Thoracic aorta (tissue), 2 donors: ENCODE data around the gene AOPEP. TPM values are rescaled to one million over a fixed set of nuclear protein-coding genes. Genes with fewer than 3 reads are reported as not detected.

ENCODE experiments used
- ATAC-seq: fragments of 150-250 bp; one replicate; pipeline ENCODE4 v1.8.0; 2017; ENCODE audit warnings: low read depth; ENCODE audit not compliant: insufficient number of reproducible peaks, low FRiP score
- DNase-seq: peaks from one replicate; pipeline ENCODE4 v3.0.0-alpha.2; 2020; ENCODE audit warnings: low spot score
- H3K27ac ChIP-seq, 2 donors: fragments of 200-600 bp; sonication (generic); 1 replicate in 1 of 2; 2 replicates in 1 of 2; pipeline ENCODE4 v1.5.1; 2016; ENCODE audit warnings: mild to moderate bottlenecking in 2 of 2, moderate library complexity in 2 of 2
- H3K27me3 ChIP-seq: fragments of 200-600 bp; sonication (generic); replicated peaks from 2 replicates; pipeline ENCODE4 v1.6.0; 2016; ENCODE audit warnings: mild to moderate bottlenecking; ENCODE audit not compliant: insufficient read depth
- H3K36me3 ChIP-seq: fragments of 200-600 bp; sonication (generic); one replicate; pipeline ENCODE4 v1.5.1; 2016
- H3K4me1 ChIP-seq, 2 donors: fragments of 200-600 bp; sonication (generic); 1 replicate in 1 of 2; 2 replicates in 1 of 2; pipeline versions ENCODE4 v1.5.1 to v1.6.0; 2016; ENCODE audit warnings: low read depth in 2 of 2, mild to moderate bottlenecking in 1 of 2; ENCODE audit not compliant: control insufficient read depth in 1 of 2
- H3K4me3 ChIP-seq: fragments of 200-600 bp; sonication (generic); 2 replicates; pipeline ENCODE4 v1.5.1; 2016; ENCODE audit warnings: mild to moderate bottlenecking
- H3K9me3 ChIP-seq: fragments of 200-600 bp; sonication (generic); 2 replicates; pipeline ENCODE4 v1.5.1; 2016
- total RNA-seq, 2 donors: library from RNA; depleted of rRNA; stranded (reverse); fragments of >200 nt; gene quantifications; one replicate each; pipeline versions ENCODE4 v1.1.0 to v1.2.3, GENCODE V29; 2016
- TF ChIP-seq, protein P1 (sequence below): fragments of 200-600 bp; sonication (generic); IDR thresholded peaks from one replicate; pipeline ENCODE4 v1.5.1; 2019; ENCODE audit warnings: antibody characterized with exemption

AOPEP gene
- total RNA-seq, 2 donors from 2014 or later, result 494 to 668 TPM

DNA sequence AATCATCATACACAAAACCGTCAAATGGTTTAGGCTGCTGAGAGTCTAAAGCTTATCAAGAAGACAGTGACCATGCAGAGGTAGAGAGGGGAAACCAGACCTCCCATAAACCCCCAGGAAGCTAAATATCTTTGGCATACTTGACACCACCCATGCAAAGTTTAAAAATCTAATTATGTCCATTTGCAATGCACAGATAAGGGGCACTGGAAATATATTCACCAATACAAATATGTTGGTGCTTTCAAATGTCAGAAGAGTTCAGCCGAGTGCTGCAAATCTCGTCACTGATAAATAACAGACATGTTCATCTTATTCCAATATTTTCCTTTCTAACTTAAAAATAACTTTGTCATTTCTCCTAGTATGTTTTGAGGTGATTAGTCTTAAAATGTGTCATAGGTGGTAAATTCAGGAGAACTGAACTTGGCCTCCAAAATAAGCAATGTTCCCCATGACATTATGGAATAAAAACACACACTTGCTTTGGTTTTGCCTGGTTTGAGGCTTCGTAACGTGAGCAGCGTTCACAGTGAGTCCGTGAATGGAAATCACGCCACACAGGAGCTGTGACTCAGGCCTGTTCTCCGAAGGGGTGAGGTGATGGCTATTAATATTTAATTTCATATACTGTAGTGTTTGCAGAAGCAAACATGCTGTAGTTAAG is 182.2 kb downstream of the AOPEP start:
- Histone ChIP-seq H3K4me1 (peaks cover 17 to 68% of the 10 kb centered on the region in 2 donors), H3K27me3 (no peaks in the 10 kb centered on the region), H3K36me3 (no peaks in the 10 kb centered on the region), H3K9me3 (no peaks in the 10 kb centered on the region), H3K27ac (peak overlapping the region; percentile 91), H3K4me3 (peak overlapping the region; percentile 35)
- TF ChIP-seq, protein P1, sequence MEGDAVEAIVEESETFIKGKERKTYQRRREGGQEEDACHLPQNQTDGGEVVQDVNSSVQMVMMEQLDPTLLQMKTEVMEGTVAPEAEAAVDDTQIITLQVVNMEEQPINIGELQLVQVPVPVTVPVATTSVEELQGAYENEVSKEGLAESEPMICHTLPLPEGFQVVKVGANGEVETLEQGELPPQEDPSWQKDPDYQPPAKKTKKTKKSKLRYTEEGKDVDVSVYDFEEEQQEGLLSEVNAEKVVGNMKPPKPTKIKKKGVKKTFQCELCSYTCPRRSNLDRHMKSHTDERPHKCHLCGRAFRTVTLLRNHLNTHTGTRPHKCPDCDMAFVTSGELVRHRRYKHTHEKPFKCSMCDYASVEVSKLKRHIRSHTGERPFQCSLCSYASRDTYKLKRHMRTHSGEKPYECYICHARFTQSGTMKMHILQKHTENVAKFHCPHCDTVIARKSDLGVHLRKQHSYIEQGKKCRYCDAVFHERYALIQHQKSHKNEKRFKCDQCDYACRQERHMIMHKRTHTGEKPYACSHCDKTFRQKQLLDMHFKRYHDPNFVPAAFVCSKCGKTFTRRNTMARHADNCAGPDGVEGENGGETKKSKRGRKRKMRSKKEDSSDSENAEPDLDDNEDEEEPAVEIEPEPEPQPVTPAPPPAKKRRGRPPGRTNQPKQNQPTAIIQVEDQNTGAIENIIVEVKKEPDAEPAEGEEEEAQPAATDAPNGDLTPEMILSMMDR, result no peak
- no peak for DNase-seq
- peak; percentile 93 for ATAC-seq

DNA sequence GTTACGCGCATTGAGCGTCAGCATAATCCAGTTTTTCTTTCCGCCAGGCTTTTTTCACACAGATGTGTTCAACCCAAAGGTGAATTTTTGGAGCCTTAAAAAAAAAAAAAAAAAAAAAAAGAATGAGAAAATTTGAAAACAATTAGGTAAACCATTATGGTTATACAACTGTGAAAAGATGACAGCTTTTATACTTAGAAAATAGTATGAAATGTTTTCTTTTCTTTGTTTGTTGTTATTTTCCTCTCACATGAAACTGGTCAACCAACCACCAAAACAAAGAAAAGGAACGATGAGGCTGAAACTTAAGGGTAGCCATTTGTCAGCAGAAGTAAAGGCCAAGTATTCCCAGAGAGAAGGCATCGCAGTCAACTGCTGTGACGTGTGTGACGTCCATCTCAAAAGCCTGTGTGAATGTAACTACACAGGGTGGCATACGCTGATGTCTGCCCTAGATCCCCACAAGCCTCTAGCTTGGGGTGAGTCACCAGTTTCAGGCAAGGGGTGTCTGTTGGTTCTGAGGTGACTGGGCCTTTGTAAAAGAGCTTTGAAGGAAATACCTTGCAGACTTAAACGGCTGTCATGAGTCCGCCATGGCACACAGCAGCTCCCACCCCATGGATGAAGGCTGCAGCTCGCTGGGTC is 182.9 kb downstream of the AOPEP start:
- H3K4me3 ChIP-seq, result no peak overlapping the region
- peaks cover 14 to 67% of the 10 kb centered on the region in 2 donors for H3K4me1 ChIP-seq
- DNase-seq, result no peak
- ATAC-seq, result no peak
- H3K36me3 ChIP-seq, result no peaks in the 10 kb centered on the region
- TF ChIP-seq, protein P1, result no peak
- H3K27ac ChIP-seq, result peak overlapping the region; percentile 91
- no peaks in the 10 kb centered on the region for H3K27me3 ChIP-seq
- no peaks in the 10 kb centered on the region for H3K9me3 ChIP-seq

DNA sequence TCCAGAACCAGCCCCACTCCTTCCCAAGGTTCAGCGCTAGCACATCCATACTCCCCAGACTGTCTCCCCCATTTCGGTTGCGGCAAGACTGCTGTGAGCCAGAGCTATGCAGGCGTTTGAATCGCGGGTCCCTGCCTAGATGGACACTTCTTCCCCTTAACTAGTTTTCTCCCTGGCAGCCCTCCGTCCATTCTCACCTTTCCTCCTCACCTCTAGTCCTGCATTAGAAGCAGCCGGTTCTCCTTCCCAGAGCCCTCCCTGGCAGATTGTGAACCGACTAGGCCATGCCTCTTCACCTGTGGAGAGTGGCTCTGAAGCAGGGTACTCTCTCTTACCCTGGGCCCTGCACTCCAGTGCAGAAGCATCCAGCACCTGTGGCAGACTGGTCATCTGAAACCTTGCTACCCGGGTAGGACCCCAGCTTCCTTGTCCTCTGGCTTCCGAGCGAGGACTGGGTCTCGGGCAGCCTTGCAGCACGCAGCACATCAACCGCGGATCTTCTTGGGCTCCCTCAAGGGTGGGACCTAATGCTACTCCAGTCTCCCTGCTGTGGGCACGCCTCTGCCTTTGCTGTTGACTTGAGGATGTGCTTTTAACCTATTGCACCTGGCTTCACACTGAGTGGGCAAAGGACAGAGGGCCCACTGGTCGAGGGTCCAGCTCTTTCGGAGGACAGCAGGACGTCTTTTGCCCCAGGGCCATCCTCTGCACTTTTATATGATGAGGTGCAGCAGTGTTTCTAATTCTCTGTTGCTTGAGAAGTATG is 183.6 kb downstream of the AOPEP start:
- Histone ChIP-seq H3K27ac (peak overlapping the region; percentile 91), H3K9me3 (no peaks in the 10 kb centered on the region), H3K27me3 (no peaks in the 10 kb centered on the region), H3K36me3 (no peaks in the 10 kb centered on the region), H3K4me1 (peaks cover 19 to 69% of the 10 kb centered on the region in 2 donors), H3K4me3 (no peak overlapping the region)
- TF ChIP-seq, protein P1, result no peak
- ATAC-seq (no peak), DNase-seq (no peak)

DNA sequence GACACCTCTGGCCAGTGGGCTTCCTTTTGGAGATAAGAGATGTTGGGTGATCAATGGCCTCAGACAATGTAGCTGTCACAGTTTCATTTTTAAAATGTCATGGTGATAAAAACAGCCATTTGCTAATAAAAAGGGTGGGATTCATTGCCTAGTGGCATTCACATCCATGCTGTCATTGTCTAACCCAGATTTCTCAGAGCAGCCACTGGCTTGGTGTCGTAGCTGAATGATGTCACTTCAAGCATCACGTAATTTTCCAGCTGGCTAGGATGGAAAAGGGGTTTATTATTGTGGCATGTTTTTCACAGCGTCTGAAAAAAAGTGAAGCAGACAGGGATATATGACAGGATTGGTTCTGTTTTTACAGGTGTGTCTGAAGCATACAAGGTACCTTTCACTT is 184.7 kb downstream of the AOPEP start:
- H3K27me3 ChIP-seq, result no peaks in the 10 kb centered on the region
- H3K4me3 ChIP-seq, result no peak overlapping the region
- no peaks in the 10 kb centered on the region for H3K9me3 ChIP-seq
- ATAC-seq (no peak), DNase-seq (no peak)
- peak overlapping the region in 1 of 2 donors; percentile 91 for H3K27ac ChIP-seq
- H3K36me3 ChIP-seq, result no peaks in the 10 kb centered on the region
- H3K4me1 ChIP-seq, result peaks cover 19 to 76% of the 10 kb centered on the region in 2 donors
- TF ChIP-seq, protein P1, result no peak
